HG02623 (cell line): ENCODE data around the gene VWA8.

Experiments
- ATAC-seq: cut with Tn5 transposase; IDR thresholded peaks from one replicate; pipeline ENCODE4 v1.9.1; 2021; ENCODE audit warnings: moderate library complexity; ENCODE audit not compliant: unreplicated experiment

VWA8 gene

GRCh38 chr13:41696163-41697003, 264.5 kb downstream of the VWA8 start:
- no peak for ATAC-seq

GRCh38 chr13:41694545-41695301, 266.2 kb downstream of the VWA8 start:
- ATAC-seq: no peak

- no peak for ATAC-seq
Observed at GRCh38 chr13:41693434-41693833, 267.5 kb downstream of the VWA8 start.

- ATAC-seq: no peak
Observed at GRCh38 chr13:41691274-41691673, 269.6 kb downstream of the VWA8 start.

- ATAC-seq: no peak
Observed at GRCh38 chr13:41682766-41683165, 278.1 kb downstream of the VWA8 start.

- ATAC-seq: no peak
Observed at GRCh38 chr13:41682001-41682400, 278.9 kb downstream of the VWA8 start.

- no peak for ATAC-seq
Observed at GRCh38 chr13:41681587-41681986, 279.3 kb downstream of the VWA8 start.

- ATAC-seq: no peak
Observed at GRCh38 chr13:41680900-41681299, 280.0 kb downstream of the VWA8 start.

GRCh38 chr13:41678848-41679247, 282.1 kb downstream of the VWA8 start:
- no peak for ATAC-seq

GRCh38 chr13:41678249-41678648, 282.7 kb downstream of the VWA8 start:
- ATAC-seq: no peak

GRCh38 chr13:41675306-41675705, 285.6 kb downstream of the VWA8 start:
- no peak for ATAC-seq

- no peak for ATAC-seq
Observed at GRCh38 chr13:41674246-41674645, 286.7 kb downstream of the VWA8 start.

- ATAC-seq: no peak
Observed at GRCh38 chr13:41673640-41674039, 287.3 kb downstream of the VWA8 start.

- ATAC-seq: no peak
Observed at GRCh38 chr13:41670873-41671443, 290.0 kb downstream of the VWA8 start.

GRCh38 chr13:41668130-41668757, 292.7 kb downstream of the VWA8 start:
- peak; percentile 77 for ATAC-seq

- ATAC-seq: no peak
Observed at GRCh38 chr13:41666644-41667043, 294.3 kb downstream of the VWA8 start.

- ATAC-seq: no peak
Observed at GRCh38 chr13:41660411-41660810, 300.5 kb downstream of the VWA8 start.

GRCh38 chr13:41658057-41658661, 302.8 kb downstream of the VWA8 start:
- no peak for ATAC-seq

GRCh38 chr13:41655997-41656396, 304.9 kb downstream of the VWA8 start:
- no peak for ATAC-seq

- no peak for ATAC-seq
Observed at GRCh38 chr13:41654796-41655195, 306.1 kb downstream of the VWA8 start.
